ENCODE measurements around the gene SSRP1.

DNA sequence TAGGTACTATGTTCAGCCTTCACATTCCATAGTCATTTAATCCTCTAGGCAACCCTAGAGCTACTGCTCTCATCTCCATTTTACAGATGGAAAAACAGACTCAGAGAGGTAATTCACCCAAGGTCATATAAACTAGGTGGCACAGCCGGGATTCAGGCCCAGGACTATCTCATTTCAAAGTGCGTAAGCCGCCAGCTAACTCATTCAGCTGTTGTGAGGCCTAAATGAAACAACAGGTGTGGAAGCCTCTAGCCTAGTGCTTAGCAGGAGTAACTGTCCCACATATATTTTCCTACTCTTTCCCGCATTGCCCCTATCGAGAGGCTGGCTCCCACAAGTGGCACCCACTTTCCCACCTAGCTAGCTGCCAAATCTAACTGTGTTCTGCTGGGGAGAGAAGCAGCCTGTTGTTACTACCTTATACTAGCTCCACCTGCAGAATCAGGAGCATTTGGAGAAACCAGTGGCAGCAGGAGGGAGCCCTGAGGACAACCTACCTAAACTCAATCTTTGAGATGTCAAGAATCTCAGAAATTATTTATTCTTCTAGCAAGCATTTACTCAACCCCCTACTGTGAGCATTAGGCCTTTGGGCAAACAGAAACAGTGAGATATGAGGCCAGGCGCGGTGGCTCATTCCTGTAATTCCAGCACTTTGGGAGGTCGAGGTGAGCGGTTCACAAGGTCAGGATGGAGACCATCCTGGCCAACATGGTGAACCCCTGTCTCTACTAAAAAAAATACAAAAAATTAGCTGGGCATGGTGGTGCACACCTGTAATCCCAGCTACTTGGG lies 24.4 kb upstream of the SSRP1 start:
- TF ChIP-seq GATA2 (IDR thresholded peaks at IDR 0.05; ENCODE audit: low read depth, low read length) = no peak
- TF ChIP-seq GATA3 (IDR thresholded peaks at IDR 0.05; ENCODE audit: low read depth, low read length) = no peak
